NCI-H446 treated with DMSO at 0.1 percent for 48 hours (cell line): ENCODE measurements around the gene MR1.

Experiments
- DNase-seq: peaks from one replicate; lab custom pipeline; 2025; lab: John Stamatoyannopoulos, UW

The MR1 gene

DNA sequence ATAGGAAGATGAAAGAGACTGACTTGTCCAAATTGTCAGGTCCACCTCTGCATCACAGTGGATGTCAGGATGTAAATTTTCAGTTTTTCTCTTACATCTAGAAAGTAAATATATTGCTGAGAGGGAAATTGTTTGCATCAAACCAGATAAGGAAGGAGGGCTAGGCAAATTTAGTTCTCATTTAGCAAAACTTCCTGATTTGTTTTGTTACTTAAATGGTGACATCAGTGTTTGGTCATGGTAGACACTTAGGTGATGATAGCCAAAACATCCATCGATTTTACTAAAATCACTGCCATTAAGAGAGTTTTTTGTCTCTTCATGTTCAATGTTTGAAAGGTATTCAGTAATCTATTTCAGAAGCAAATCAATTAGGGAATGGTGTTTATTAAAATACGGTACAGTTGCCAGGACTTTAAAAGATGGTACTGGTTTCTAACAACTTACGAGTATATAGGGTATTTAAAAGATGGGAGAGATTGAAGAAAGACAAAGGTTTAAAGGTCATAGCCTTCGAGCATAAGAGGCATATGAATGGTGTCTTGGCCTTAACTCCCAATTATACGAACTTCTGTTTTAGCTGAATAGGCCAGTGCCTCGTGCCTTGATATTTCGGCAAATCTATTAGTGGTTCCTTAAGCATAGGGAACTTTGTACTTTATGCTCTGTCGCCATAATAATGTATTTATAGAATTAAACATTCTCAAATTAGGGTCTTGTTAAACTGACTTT, 57.7 kb downstream of the MR1 start:
- no peak for DNase-seq

- DNase-seq: no peak
These were observed 58.3 kb downstream of the MR1 start for GRCh38 chr1:181092056-181092455.

- DNase-seq: no peak
These were observed 59.2 kb downstream of the MR1 start for GRCh38 chr1:181092883-181093458.

GRCh38 chr1:181094416-181095212, 60.8 kb downstream of the MR1 start:
- no peak for DNase-seq

DNA sequence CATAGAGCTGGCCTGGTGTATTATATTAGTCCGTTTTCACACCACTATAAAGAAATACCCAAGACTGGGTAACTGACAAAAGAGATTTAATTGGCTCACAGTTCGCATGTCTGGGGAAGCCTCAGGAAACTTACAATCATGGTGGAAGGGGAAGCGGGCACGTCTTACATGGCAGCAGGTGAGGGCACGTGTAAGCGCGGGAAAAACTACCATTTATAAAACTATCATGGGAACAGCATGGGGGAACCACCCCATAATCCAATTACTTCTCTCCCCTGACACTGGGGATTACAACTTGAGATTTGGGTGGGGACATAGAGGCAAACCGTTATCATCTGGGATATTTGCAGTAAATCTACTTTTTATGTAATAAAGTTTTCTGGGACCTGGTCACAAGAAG, 61.5 kb downstream of the MR1 start:
- DNase-seq: no peak

GRCh38 chr1:181095763-181096184, 62.0 kb downstream of the MR1 start:
- no peak for DNase-seq

DNA sequence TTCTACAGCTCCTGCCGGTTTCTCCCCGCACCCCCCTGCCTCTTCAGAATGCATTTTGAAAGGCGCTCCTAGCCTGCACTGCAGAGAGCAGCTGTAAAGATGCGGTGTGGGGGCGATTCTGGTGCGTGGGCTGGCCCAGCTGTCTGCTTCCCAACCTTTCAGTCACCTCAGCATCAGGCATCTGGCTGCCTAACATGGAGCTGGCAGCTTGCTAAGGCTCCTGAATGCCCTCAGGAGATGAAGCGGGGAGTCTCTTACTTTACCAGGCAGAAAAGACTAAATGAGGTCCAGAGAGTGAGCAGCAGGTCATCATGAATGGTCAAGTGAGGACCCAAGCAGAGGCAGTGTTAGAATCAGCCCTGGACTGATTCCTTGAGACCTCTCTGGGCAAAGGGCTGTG, 63.5 kb downstream of the MR1 start:
- DNase-seq: no peak

GRCh38 chr1:181099152-181100014, 65.6 kb downstream of the MR1 start:
- DNase-seq: peak; percentile 83

- no peak for DNase-seq
These were observed 66.5 kb downstream of the MR1 start for GRCh38 chr1:181100015-181100905.

DNA sequence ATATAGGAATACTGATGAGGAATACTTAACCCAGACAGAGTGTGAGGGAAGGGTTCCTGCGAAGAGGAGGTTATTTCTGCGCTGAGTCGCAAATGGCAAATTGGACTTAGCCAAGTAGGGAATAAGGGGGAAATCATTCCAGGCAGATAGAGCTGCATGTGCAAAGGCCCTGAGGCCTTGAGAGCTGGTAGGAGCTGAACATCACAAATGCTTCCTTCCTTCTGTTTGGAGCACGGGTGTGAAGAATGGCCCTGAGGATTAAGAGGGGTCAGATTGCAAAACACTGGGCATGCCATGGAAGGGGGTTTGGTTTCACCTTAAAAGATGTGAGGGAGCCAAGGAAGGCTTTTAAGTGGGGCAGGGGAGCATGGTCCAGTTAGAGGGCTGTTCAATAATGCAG, 67.2 kb downstream of the MR1 start:
- DNase-seq: no peak

DNA sequence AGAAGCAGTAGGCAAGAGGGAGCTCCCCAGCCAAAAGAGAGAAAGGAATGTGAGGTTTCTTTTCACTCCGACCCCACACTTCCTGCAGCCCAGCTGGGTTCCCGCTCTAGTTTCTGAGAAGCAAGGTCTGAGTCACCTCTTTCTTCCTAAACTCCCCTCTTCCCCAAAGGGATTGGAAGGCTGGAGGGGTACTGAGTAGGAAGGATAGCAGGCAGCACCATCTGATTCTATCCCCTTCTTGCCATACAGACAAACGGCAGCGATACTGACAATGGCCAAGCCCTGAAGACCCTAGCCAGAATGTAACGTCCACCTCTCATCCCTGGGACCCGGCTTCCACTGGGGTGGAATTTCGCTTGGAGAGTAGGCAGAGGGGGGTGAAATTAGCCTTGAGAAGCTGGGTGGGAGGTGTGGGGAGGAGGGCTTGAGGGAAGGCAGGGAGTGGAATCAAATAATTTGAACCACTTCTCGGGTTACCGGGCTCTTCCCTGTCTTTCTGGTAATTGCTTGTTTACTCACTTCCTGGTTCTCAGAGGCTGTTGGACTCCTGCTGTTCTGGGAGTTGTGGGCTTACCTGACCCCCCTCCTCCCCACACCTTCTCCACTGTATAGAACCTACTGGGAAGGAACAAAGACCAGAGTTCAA, 67.9 kb downstream of the MR1 start:
- DNase-seq: no peak

DNA sequence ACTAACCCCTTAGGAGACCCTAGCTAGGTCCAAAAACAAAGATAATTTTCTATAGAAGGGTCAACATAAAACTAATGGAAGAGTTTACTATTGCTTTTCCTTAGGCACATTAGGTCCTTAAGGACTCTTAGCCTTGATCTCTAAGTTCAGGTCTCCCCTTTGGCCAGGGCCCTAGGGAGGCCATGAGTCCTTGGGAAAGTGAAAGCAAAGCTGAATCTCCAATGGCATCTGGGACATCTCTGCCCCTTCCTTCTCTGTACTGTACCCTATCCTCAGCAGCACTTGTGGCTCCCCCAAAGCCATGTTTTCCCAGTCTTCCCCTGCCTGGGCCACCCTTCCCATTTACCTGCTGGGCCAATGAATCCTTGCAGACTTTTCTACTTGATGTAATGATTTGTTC, 69.1 kb downstream of the MR1 start:
- DNase-seq: no peak

DNA sequence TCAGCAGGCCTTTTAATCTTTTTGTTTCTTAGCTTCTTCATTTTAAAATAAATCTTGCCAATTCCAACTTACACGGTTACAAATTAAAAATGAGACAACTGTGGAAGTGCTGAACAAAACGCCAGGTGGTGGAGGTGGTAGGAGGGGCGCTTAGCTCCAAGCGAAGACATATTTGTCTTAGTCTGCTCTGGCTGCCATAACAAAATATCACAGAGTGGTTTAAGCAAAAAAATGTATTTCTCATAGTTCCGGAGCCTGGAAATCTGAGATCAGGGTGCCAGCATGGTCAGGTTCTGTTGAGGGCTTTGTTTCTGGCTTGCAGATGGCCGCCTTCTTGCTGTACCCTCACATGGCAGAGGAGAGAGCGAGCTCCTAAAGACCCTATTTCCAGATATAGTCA, 69.6 kb downstream of the MR1 start:
- DNase-seq: no peak

DNA sequence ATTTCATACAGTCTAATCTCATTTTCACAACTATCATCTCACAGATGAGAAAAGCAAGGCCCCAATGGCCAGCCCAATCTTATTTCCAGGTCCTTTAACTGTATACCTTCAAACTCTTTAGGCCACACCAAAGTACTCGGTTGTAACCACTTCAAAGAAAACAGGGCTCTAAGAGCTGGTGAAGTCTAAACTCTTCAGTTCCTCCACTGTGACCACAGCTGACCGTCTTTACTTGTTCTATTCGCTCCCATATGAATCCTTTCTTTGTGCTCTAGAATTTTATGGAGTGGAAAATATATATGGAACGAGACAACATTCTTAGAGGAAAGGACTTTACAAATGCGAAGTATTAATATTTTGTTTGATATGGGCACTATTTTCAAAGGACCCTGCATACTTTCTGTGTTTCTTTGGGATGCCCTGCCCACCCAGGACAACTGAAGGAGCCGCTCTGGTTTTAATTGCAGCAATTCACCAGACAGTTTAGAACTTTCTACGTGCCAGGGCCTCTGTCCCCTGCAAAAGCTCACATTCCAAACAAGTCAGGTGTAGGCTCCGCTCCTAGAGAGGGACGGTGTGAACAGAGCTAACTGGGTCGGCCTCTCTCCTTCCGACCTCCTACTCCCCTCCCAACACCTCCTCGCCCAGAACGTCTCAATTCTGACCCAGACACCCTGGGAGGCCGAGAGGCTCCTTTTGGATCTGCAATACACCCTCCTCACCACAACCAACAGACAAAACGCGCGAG, 70.4 kb downstream of the MR1 start:
- DNase-seq: no peak

DNA sequence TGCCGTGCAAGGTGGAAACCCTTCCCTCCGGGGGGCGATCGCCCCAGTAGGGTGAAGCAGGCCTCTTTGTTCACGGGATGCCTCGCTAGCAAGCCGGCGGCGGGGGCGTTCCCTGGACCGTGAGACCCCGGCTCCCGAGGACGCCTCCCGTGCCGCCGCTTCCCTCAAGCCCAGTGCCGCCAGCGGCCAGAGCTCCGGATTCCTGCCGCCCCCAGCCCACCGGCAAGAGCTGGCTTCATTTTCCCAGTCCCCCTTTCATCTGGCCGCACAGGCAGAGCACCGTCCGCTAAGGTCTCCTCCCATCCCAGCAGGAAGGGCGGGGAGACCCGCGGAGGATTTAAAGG, 71.0 kb downstream of the MR1 start:
- no peak for DNase-seq

- DNase-seq: peak; percentile 92
These were observed 71.6 kb downstream of the MR1 start for GRCh38 chr1:181105134-181106021.

DNA sequence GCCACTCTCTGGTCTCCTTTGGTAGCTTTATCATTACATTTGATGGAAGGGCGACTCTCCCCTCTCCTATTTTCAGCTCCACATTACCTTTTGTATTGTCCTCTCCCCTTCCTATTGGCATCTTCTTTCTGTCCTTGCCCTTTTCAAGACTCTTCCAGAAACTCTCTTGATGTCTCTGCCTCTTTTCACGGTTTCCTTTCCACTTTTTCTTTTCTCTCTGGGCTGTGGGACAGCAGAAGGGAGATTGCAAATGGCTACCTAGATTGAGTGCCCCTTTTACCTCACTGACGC, 72.2 kb downstream of the MR1 start:
- no peak for DNase-seq

DNA sequence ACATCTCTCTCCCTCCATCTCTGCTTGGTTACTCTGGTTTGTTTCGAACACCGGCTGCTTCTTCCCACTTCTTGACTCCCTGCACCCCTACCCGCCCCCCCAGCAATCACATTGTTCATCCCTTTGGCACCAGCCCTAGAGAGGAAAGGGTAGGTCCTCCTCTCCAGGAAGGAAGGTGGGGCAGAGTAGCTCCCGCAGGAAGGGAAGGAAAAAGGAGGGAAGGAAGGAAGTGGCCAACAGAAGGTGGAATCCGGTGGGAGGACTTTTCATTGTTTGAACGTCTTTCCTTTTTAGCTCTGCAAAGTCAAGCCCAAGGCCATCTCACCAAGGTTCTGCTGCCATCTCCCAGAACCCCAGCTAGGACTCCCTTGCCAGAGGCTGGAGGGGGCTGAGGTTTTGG, 72.7 kb downstream of the MR1 start:
- DNase-seq: no peak

- no peak for DNase-seq
These were observed 73.9 kb downstream of the MR1 start for GRCh38 chr1:181107711-181108110.
